Nasal cavity respiratory epithelium epithelial cell of viscerocranial mucosa (primary cell): ENCODE measurements around the gene JAZF1. TPM values are rescaled to one million over a fixed set of nuclear protein-coding genes. Genes with fewer than 3 reads are reported as not detected.

ENCODE experiments used
- total RNA-seq: library from RNA; depleted of rRNA; stranded (reverse); fragments of >200 nt; gene quantifications from 2 replicates; pipeline ENCODE4 v1.2.3, GENCODE V29; 2014

Gene JAZF1
- total RNA-seq, result 0.34 and 3.1 TPM in 2 replicates

DNA sequence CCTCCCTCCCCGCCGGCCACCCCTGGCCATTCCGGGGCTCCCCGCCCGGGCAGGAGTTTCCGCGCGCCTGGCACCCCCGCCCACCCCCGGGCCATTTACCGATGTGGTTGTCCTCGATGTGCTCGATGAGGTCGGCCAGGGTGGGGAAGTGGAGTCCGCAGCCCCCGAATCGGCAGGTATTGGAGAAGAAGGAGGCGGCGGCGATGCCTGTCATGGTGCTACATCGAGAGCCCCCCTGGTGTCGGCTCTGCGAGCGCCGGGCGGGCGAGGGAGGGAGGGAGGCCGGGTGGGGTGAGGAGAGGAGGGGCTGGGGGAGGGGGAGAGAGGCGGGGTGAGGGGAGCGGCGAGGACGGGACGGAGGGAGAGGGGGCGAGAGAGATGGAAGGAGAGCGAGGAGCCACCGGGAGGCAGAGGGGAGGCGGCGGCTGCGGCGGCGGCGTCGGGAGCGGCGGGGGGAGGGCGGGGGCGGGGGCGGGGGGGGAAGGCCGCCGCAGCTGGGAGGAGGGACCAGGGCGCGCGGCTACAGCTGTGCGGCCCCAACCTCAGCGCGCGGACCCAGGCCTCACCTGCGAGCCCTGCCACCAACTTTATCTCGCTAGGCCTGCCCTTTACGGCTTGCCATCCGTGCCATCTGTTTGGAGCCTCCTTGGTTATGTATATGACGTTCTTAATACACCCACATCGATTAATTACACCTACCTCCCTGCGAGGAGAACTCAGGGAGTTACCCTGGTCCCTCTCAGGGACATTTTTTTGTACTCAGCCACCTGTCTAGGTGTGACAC, at the start of gene JAZF1:
TSS of gene JAZF1 (minus strand) at position 432 of the 784 bp plus-strand sequence.

Other genes starting within 250 kb of the JAZF1 start
- 6.5 and 7.8 TPM in 2 replicates for gene CREB5, start 231.7 kb upstream of the JAZF1 start, total RNA-seq